ENCODE results near the gene CDH11.

Gene CDH11

GRCh38 chr16:64975821-64976220, 146.0 kb downstream of the CDH11 start:
- DNase-seq (ENCODE audit: low spot score), result no peak
- in situ Hi-C loops (cut with MboI; ENCODE audit: low sequenced_read_pairs, unreplicated experiment), result no loop called here
- no peak for TF ChIP-seq CTCF (IDR thresholded peaks at IDR 0.05; ENCODE audit: borderline replicate concordance, control extremely low read depth, extremely low read depth, insufficient read depth, missing control alignments)

GRCh38 chr16:64974381-64974780, 147.5 kb downstream of the CDH11 start:
- DNase-seq (ENCODE audit: low spot score), result no peak
- no peak for TF ChIP-seq CTCF (IDR thresholded peaks at IDR 0.05; ENCODE audit: borderline replicate concordance, control extremely low read depth, extremely low read depth, insufficient read depth, missing control alignments)
- in situ Hi-C loops (cut with MboI; ENCODE audit: low sequenced_read_pairs, unreplicated experiment), result no loop called here

GRCh38 chr16:64973171-64973570, 148.7 kb downstream of the CDH11 start:
- DNase-seq (ENCODE audit: low spot score), result no peak
- TF ChIP-seq CTCF (IDR thresholded peaks at IDR 0.05; ENCODE audit: borderline replicate concordance, control extremely low read depth, extremely low read depth, insufficient read depth, missing control alignments), result no peak
- in situ Hi-C loops (cut with MboI; ENCODE audit: low sequenced_read_pairs, unreplicated experiment), result no loop called here

- no peak for TF ChIP-seq CTCF (IDR thresholded peaks at IDR 0.05; ENCODE audit: borderline replicate concordance, control extremely low read depth, extremely low read depth, insufficient read depth, missing control alignments)
- no peak for DNase-seq (ENCODE audit: low spot score)
- in situ Hi-C loops (cut with MboI; ENCODE audit: low sequenced_read_pairs, unreplicated experiment), result no loop called here
Measured at GRCh38 chr16:64971171-64971570, 150.7 kb downstream of the CDH11 start.

GRCh38 chr16:64969221-64969620, 152.6 kb downstream of the CDH11 start:
- in situ Hi-C loops (cut with MboI; ENCODE audit: low sequenced_read_pairs, unreplicated experiment), result no loop called here
- DNase-seq (ENCODE audit: low spot score), result no peak
- TF ChIP-seq CTCF (IDR thresholded peaks at IDR 0.05; ENCODE audit: borderline replicate concordance, control extremely low read depth, extremely low read depth, insufficient read depth, missing control alignments), result no peak

- TF ChIP-seq CTCF (IDR thresholded peaks at IDR 0.05; ENCODE audit: borderline replicate concordance, control extremely low read depth, extremely low read depth, insufficient read depth, missing control alignments), result no peak
- no peak for DNase-seq (ENCODE audit: low spot score)
- in situ Hi-C loops (cut with MboI; ENCODE audit: low sequenced_read_pairs, unreplicated experiment), result no loop called here
Measured at GRCh38 chr16:64968539-64968938, 153.3 kb downstream of the CDH11 start.

GRCh38 chr16:64964126-64964540, 157.7 kb downstream of the CDH11 start:
- no peak for TF ChIP-seq CTCF (IDR thresholded peaks at IDR 0.05; ENCODE audit: borderline replicate concordance, control extremely low read depth, extremely low read depth, insufficient read depth, missing control alignments)
- no peak for DNase-seq (ENCODE audit: low spot score)
- in situ Hi-C loops (cut with MboI; ENCODE audit: low sequenced_read_pairs, unreplicated experiment), result no loop called here
